Loucy (cell line): Measurements from ENCODE around the gene RABL6.

Experiments
- CTCF ChIP-seq: fragments of 200-600 bp; sonication (generic); conservative IDR thresholded peaks from 2 replicates; pipeline ENCODE4 v1.5.1; 2014; ENCODE audit warnings: mild to moderate bottlenecking, antibody characterized with exemption, low read length
- EZH2phosphoT487 ChIP-seq: fragments of 200-600 bp; IDR thresholded peaks from 2 replicates; pipeline ENCODE4 v1.6.1; 2018; ENCODE audit warnings: antibody characterized with exemption, mild to moderate bottlenecking, moderate library complexity, borderline replicate concordance

DNA sequence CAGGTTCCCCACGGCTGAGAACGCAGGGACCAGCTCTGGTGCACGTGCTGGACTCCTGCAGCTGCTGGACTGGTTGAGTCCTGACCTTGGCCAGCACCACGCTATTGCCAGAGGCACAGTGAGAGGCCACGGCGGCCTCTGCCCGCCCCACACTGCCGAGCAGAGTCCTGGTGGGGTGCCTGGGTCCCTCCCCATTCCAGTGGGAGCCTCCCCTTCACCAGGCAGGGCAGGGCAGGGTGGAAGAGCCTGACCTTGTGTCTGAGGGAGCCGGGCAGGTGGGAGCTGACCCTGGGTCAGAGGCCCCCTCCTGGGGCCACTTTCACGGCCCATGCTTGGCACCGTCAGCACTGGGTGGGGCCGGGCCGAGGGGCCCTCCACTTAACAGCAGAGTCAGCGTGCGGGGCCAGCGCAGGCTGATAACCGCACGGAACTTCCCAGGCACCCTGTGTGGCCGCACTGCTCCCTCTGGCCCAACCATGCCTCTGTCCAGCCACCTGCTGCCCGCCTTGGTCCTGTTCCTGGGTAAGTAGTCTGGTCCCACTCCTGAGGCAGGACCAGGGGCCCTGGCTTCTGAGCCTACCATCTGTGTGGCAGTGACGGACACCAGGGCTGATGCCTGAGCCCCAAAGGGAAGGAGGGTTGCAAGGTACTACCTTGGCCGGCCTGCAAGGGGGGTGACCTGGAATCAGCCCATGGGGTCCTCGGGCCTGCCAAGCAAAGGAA lies 44.4 kb downstream of the RABL6 start, which contains the start of gene MAMDC4:
- no peak for TF ChIP-seq CTCF
- no peak for TF ChIP-seq EZH2phosphoT487
